Stimulated activated CD4-positive, alpha-beta T cell treated with anti-CD3 and anti-CD28 coated beads, Interleukin-2, amount 100 ng/mL, for 4 hours (primary cell): ENCODE measurements around the gene MILR1.
"Not testable (repeated sequence)": the region's sequence is repeated elsewhere in the genome, so short reads cannot be mapped to it uniquely, and the experiment has no call there.

Source experiments
- DNase-seq: peaks from one replicate; pipeline ENCODE4 v3.0.0-alpha.2; 2020; ENCODE audit warnings: low read depth

The MILR1 gene

GRCh38 chr17:64428406-64428805 is 20.5 kb upstream of the MILR1 start:
- DNase-seq = no peak

GRCh38 chr17:64430036-64430435 is 18.9 kb upstream of the MILR1 start:
- not testable (repeated sequence) for DNase-seq

- no peak for DNase-seq
Measured at GRCh38 chr17:64431534-64431933, 17.4 kb upstream of the MILR1 start.

- no peak for DNase-seq
Measured at GRCh38 chr17:64437944-64438525, 10.9 kb upstream of the MILR1 start.

GRCh38 chr17:64439521-64439920 is 9.4 kb upstream of the MILR1 start:
- not testable (repeated sequence) for DNase-seq

GRCh38 chr17:64439956-64440355 is 9.0 kb upstream of the MILR1 start:
- no peak for DNase-seq

GRCh38 chr17:64441772-64442540 is 7.0 kb upstream of the MILR1 start:
- no peak for DNase-seq

GRCh38 chr17:64442541-64442971 is 6.4 kb upstream of the MILR1 start:
- no peak for DNase-seq

GRCh38 chr17:64443086-64443760 is 5.7 kb upstream of the MILR1 start:
- no peak for DNase-seq

GRCh38 chr17:64447526-64447925 is 1.4 kb upstream of the MILR1 start:
- no peak for DNase-seq

- no peak for DNase-seq
Measured at GRCh38 chr17:64449545-64449944, 630 bp downstream of the MILR1 start.

- no peak for DNase-seq
Measured at GRCh38 chr17:64455993-64456885, 7.3 kb downstream of the MILR1 start.

GRCh38 chr17:64457156-64457555 is 8.2 kb downstream of the MILR1 start:
- DNase-seq = no peak

GRCh38 chr17:64458756-64459155 is 9.8 kb downstream of the MILR1 start:
- DNase-seq = no peak

GRCh38 chr17:64459284-64459747 is 10.4 kb downstream of the MILR1 start:
- no peak for DNase-seq

- DNase-seq = not testable (repeated sequence)
Measured at GRCh38 chr17:64459818-64460217, 10.9 kb downstream of the MILR1 start.

GRCh38 chr17:64460955-64461354 is 12.0 kb downstream of the MILR1 start:
- no peak for DNase-seq

GRCh38 chr17:64461788-64462187 is 12.9 kb downstream of the MILR1 start:
- no peak for DNase-seq

- DNase-seq = no peak
Measured at GRCh38 chr17:64466019-64466735, 17.3 kb downstream of the MILR1 start.

- not testable (repeated sequence) for DNase-seq
Measured at GRCh38 chr17:64466834-64467233, 17.9 kb downstream of the MILR1 start.

- no peak for DNase-seq
Measured at GRCh38 chr17:64470625-64471024, 21.7 kb downstream of the MILR1 start.
